Measurements from ENCODE around the gene LRRFIP2. TPM values are rescaled to one million over a fixed set of nuclear protein-coding genes. Genes with fewer than 3 reads are reported as not detected.

LRRFIP2 gene
- total RNA-seq, 1 donor from 2014 or later, result 36.7 TPM

DNA sequence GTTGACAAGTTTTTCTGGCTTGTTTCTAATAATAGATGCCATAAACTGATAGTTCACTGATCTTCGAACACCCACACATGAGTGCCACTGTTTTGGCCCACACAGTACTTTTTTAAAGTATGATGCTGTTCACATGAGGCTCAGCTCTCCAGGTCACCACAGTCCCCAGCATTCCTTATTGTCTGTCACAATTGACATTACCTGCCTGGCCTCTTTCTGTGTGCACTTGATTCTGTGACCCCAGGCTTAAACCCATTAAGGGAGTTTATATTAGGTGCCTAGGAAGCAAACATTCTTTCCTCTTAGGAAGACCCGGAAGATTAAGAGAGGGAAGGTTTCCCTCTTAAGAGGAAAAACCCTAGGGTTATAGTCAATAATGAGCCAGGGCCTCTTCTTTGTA, 24.2 kb upstream of the LRRFIP2 start:
- no peak overlapping the region for H3K4me3 Mint-ChIP-seq
- H3K9me3 Mint-ChIP-seq, result peaks cover 4% of the 10 kb centered on the region
- Histone ChIP-seq H3K9ac (no peak overlapping the region), H3K4me2 (peak overlapping the region; percentile 68), H3K4me1 (peaks cover 27% of the 10 kb centered on the region), H3K27me3 (no peaks in the 10 kb centered on the region), H3K9me3 (ENCODE audit: low read depth) (no peaks in the 10 kb centered on the region), H3K27ac (peak overlapping the region; percentile 75), H3K36me3 (no peaks in the 10 kb centered on the region), H2AFZ (replicated peaks) (no peak overlapping the region), H3F3A (ENCODE audit: low read depth) (peaks cover 26% of the 10 kb centered on the region), H4K20me1 (ENCODE audit: low read depth) (no peaks in the 10 kb centered on the region), H3K79me2 (ENCODE audit: low read depth) (no peaks in the 10 kb centered on the region), H3K4me3 (no peak overlapping the region)
- peaks cover 36% of the 10 kb centered on the region for H3K4me1 Mint-ChIP-seq
- DNase-seq (ENCODE audit: low spot score), result no peak
- H3K36me3 Mint-ChIP-seq, result peaks cover 1% of the 10 kb centered on the region
- H3K27me3 Mint-ChIP-seq (ENCODE audit: insufficient read depth, low read depth), result peaks cover 9% of the 10 kb centered on the region
- TF ChIP-seq EZH2phosphoT487 (IDR thresholded peaks at IDR 0.05), result no peak
- TF ChIP-seq EZH2 (IDR thresholded peaks at IDR 0.05), result no peak
- TF ChIP-seq, protein P1, sequence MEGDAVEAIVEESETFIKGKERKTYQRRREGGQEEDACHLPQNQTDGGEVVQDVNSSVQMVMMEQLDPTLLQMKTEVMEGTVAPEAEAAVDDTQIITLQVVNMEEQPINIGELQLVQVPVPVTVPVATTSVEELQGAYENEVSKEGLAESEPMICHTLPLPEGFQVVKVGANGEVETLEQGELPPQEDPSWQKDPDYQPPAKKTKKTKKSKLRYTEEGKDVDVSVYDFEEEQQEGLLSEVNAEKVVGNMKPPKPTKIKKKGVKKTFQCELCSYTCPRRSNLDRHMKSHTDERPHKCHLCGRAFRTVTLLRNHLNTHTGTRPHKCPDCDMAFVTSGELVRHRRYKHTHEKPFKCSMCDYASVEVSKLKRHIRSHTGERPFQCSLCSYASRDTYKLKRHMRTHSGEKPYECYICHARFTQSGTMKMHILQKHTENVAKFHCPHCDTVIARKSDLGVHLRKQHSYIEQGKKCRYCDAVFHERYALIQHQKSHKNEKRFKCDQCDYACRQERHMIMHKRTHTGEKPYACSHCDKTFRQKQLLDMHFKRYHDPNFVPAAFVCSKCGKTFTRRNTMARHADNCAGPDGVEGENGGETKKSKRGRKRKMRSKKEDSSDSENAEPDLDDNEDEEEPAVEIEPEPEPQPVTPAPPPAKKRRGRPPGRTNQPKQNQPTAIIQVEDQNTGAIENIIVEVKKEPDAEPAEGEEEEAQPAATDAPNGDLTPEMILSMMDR (IDR thresholded peaks at IDR 0.05), result no peak
- peak overlapping the region; percentile 93 for H3K27ac Mint-ChIP-seq

DNA sequence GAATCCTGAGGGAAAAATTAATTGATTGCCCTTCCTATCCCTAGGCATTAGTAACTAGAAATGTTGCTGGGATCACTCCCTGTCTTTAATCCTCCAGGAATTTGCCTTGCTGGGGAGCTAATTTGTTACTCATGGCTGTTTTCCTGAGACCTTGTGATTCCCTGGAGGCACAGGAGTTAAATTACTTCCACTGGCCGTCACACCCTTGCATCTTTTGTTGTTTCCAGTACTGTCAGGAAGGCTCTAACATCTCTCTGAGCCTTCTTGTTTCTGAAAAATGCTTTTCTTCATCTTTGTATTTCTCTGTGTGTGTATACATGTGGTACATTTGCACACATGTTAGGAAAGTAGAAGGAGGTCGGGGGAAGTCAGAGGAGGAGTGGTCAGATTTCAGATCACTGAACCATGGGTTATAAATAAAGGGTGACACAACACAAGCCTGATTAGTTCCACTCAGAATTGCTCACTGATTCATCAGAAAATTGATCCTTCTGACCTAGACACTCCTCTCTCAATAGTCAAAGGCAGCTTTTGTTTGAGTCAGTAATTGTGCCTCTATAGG, 23.5 kb upstream of the LRRFIP2 start:
- Histone ChIP-seq H3K4me2 (peak overlapping the region; percentile 68), H3F3A (ENCODE audit: low read depth) (peaks cover 26% of the 10 kb centered on the region), H3K9me3 (ENCODE audit: low read depth) (no peaks in the 10 kb centered on the region), H3K27ac (peak overlapping the region; percentile 75), H3K4me1 (peaks cover 27% of the 10 kb centered on the region), H2AFZ (replicated peaks) (peak overlapping the region; percentile 45), H3K36me3 (no peaks in the 10 kb centered on the region), H4K20me1 (ENCODE audit: low read depth) (no peaks in the 10 kb centered on the region), H3K79me2 (ENCODE audit: low read depth) (no peaks in the 10 kb centered on the region), H3K4me3 (peak overlapping the region; percentile 8), H3K27me3 (no peaks in the 10 kb centered on the region), H3K9ac (no peak overlapping the region)
- peak; percentile 76 for DNase-seq (ENCODE audit: low spot score)
- peaks cover 1% of the 10 kb centered on the region for H3K36me3 Mint-ChIP-seq
- peak overlapping the region; percentile 42 for H3K4me3 Mint-ChIP-seq
- no peak for TF ChIP-seq EZH2 (IDR thresholded peaks at IDR 0.05)
- TF ChIP-seq EZH2phosphoT487 (IDR thresholded peaks at IDR 0.05), result no peak
- TF ChIP-seq, protein P1 (IDR thresholded peaks at IDR 0.05), result no peak
- peaks cover 4% of the 10 kb centered on the region for H3K9me3 Mint-ChIP-seq
- peaks cover 36% of the 10 kb centered on the region for H3K4me1 Mint-ChIP-seq
- peak overlapping the region; percentile 93 for H3K27ac Mint-ChIP-seq
- H3K27me3 Mint-ChIP-seq (ENCODE audit: insufficient read depth, low read depth), result peaks cover 9% of the 10 kb centered on the region

DNA sequence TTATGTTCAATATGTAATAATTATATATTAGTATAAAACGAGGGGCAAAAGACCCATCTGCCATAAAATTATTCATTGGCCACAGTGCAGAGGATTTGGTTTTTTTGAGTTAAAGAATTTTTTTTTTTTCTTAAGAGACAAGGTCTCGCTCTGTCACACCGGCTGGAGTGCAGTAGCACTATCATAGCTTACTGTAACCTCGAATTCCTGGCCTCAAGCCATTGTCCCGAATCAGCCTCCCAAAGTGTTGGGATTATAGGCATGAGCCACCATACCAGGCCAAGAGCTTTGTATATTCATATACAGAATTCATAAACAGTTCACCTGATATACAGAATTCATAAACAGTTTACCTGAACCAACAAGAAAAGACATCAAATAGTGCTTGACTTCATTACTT, 20.2 kb upstream of the LRRFIP2 start:
- no peak overlapping the region for H3K4me3 Mint-ChIP-seq
- DNase-seq (ENCODE audit: low spot score), result no peak
- Histone ChIP-seq H3K4me2 (no peak overlapping the region), H2AFZ (replicated peaks) (no peak overlapping the region), H3K9me3 (ENCODE audit: low read depth) (no peaks in the 10 kb centered on the region), H3K27me3 (no peaks in the 10 kb centered on the region), H3K9ac (no peak overlapping the region), H3K79me2 (ENCODE audit: low read depth) (no peaks in the 10 kb centered on the region), H3K27ac (no peak overlapping the region), H4K20me1 (ENCODE audit: low read depth) (no peaks in the 10 kb centered on the region), H3K4me3 (no peak overlapping the region), H3F3A (ENCODE audit: low read depth) (peaks cover 26% of the 10 kb centered on the region), H3K36me3 (no peaks in the 10 kb centered on the region), H3K4me1 (peaks cover 27% of the 10 kb centered on the region)
- H3K4me1 Mint-ChIP-seq, result peaks cover 34% of the 10 kb centered on the region
- no peak overlapping the region for H3K27ac Mint-ChIP-seq
- TF ChIP-seq EZH2 (IDR thresholded peaks at IDR 0.05) (no peak), EZH2phosphoT487 (IDR thresholded peaks at IDR 0.05) (no peak)
- TF ChIP-seq, protein P1 (IDR thresholded peaks at IDR 0.05), result no peak
- H3K36me3 Mint-ChIP-seq, result peaks cover 1% of the 10 kb centered on the region
- H3K9me3 Mint-ChIP-seq, result no peaks in the 10 kb centered on the region
- peaks cover 3% of the 10 kb centered on the region for H3K27me3 Mint-ChIP-seq (ENCODE audit: insufficient read depth, low read depth)
